Endothelial cell (in vitro differentiated cells): Measurements from ENCODE around the gene FBXL20. TPM values are rescaled to one million over a fixed set of nuclear protein-coding genes. Genes with fewer than 3 reads are reported as not detected.
"Not testable (repeated sequence)": the region's sequence is repeated elsewhere in the genome, so short reads cannot be mapped to it uniquely, and the experiment has no call there.

ENCODE experiments used
- DNase-seq: peaks from one replicate; pipeline ENCODE4 v3.0.0; 2021; ENCODE audit warnings: low spot score
- H3K27ac Mint-ChIP-seq: one replicate; pipeline ENCODE4 v1.8.0; 2021; ENCODE audit warnings: mixed read lengths, inconsistent platforms; ENCODE audit not compliant: unreplicated experiment
- H3K27me3 Mint-ChIP-seq: one replicate; pipeline ENCODE4 v1.8.0; 2021; ENCODE audit warnings: mild to moderate bottlenecking, moderate library complexity, mixed read lengths, inconsistent platforms; ENCODE audit not compliant: unreplicated experiment
- H3K36me3 Mint-ChIP-seq: one replicate; pipeline ENCODE4 v1.8.0; 2021; ENCODE audit warnings: mild to moderate bottlenecking, low read depth, mixed read lengths, inconsistent platforms; ENCODE audit not compliant: unreplicated experiment
- H3K4me1 Mint-ChIP-seq: one replicate; pipeline ENCODE4 v1.8.0; 2021; ENCODE audit warnings: mild to moderate bottlenecking, mixed read lengths, inconsistent platforms; ENCODE audit not compliant: unreplicated experiment
- H3K4me3 Mint-ChIP-seq: one replicate; pipeline ENCODE4 v1.8.0; 2021; ENCODE audit warnings: mild to moderate bottlenecking, mixed read lengths, inconsistent platforms; ENCODE audit not compliant: unreplicated experiment
- H3K9me3 Mint-ChIP-seq: one replicate; pipeline ENCODE4 v1.8.0; 2021; ENCODE audit warnings: mixed read lengths, inconsistent platforms; ENCODE audit not compliant: unreplicated experiment
- CTCF ChIP-seq: fragments of 200-600 bp; sonication (generic); IDR thresholded peaks from one replicate; pipeline ENCODE4 v1.5.0; 2021; ENCODE audit warnings: antibody characterized with exemption; ENCODE audit not compliant: unreplicated experiment
- total RNA-seq: library from RNA; stranded (reverse); fragmentation: NEBNext Ultra II Directional; extraction: Animal tissue kit (Norgen Biotek cat#: 25700); gene quantifications from one replicate; pipeline ENCODE4 v1.2.1, GENCODE V29; 2021; ENCODE audit not compliant: unreplicated experiment

The FBXL20 gene
- total RNA-seq, 1 donor from 2014 or later, result 26.6 TPM

DNA sequence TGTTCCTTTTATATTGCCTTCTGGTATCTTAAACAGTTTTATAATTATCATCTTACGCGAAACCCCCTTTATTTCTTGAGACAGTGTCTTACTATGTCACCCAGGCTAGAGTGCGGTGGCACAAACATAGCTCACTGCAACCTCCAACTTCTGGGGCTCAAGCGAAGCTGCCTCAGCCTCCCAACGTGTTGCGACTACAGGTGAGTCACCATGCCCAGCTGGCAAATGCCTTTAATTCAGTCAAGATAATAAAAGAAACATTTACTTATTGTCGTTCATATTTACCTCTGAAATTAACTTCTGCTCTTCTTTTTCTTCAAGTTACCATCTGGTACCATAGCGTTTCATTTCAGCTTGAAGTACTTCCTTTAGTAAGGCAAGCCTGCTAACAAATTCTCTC is 43.9 kb downstream of the FBXL20 start:
- no peak overlapping the region for H3K4me3 Mint-ChIP-seq
- no peaks in the 10 kb centered on the region for H3K36me3 Mint-ChIP-seq
- no peaks in the 10 kb centered on the region for H3K9me3 Mint-ChIP-seq
- no peaks in the 10 kb centered on the region for H3K27me3 Mint-ChIP-seq
- TF ChIP-seq CTCF, result no peak
- H3K27ac Mint-ChIP-seq, result no peak overlapping the region
- no peaks in the 10 kb centered on the region for H3K4me1 Mint-ChIP-seq
- no peak for DNase-seq

- no peak for TF ChIP-seq CTCF
- no peaks in the 10 kb centered on the region for H3K27me3 Mint-ChIP-seq
- no peaks in the 10 kb centered on the region for H3K36me3 Mint-ChIP-seq
- DNase-seq, result no peak
- H3K4me3 Mint-ChIP-seq, result no peak overlapping the region
- no peaks in the 10 kb centered on the region for H3K9me3 Mint-ChIP-seq
- H3K4me1 Mint-ChIP-seq, result peaks cover 8% of the 10 kb centered on the region
- no peak overlapping the region for H3K27ac Mint-ChIP-seq
These were observed 48.4 kb downstream of the FBXL20 start for GRCh38 chr17:39352986-39353385.

- no peaks in the 10 kb centered on the region for H3K36me3 Mint-ChIP-seq
- TF ChIP-seq CTCF, result no peak
- no peaks in the 10 kb centered on the region for H3K27me3 Mint-ChIP-seq
- H3K4me1 Mint-ChIP-seq, result peaks cover 8% of the 10 kb centered on the region
- no peak overlapping the region for H3K27ac Mint-ChIP-seq
- no peak overlapping the region for H3K4me3 Mint-ChIP-seq
- no peaks in the 10 kb centered on the region for H3K9me3 Mint-ChIP-seq
- no peak for DNase-seq
These were observed 48.9 kb downstream of the FBXL20 start for GRCh38 chr17:39352511-39352910.

DNA sequence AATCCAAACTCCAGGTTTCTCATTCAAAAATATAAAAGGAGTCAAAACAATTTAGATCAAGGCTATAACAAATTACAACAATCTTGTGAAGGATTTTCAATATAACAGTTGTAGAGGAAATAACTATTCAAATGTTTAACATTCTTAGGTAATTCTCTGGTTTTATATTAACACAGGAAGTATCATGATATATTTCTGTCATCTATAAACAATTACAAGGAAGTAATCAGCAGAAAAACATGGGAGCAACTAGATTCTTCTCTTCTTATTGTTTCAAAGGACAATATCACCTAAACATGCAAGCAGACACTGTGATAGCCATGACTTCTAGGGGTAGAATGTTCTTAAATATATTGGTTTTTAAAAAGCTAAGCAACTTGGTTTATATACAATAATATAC is 49.9 kb downstream of the FBXL20 start:
- DNase-seq, result no peak
- Mint-ChIP-seq H3K36me3 (no peaks in the 10 kb centered on the region), H3K4me1 (peaks cover 8% of the 10 kb centered on the region), H3K4me3 (no peak overlapping the region), H3K27ac (no peak overlapping the region), H3K9me3 (no peaks in the 10 kb centered on the region), H3K27me3 (no peaks in the 10 kb centered on the region)
- TF ChIP-seq CTCF, result no peak

GRCh38 chr17:39349246-39349645 is 52.2 kb downstream of the FBXL20 start:
- no peak overlapping the region for H3K4me3 Mint-ChIP-seq
- TF ChIP-seq CTCF, result no peak

GRCh38 chr17:39346863-39347262 is 54.6 kb downstream of the FBXL20 start:
- not testable (repeated sequence) for H3K4me1 Mint-ChIP-seq, H3K27ac Mint-ChIP-seq, H3K9me3 Mint-ChIP-seq, H3K27me3 Mint-ChIP-seq, DNase-seq, H3K4me3 Mint-ChIP-seq, H3K36me3 Mint-ChIP-seq

More at GRCh38 chr17:39349246-39349645, 52.2 kb downstream of the FBXL20 start:
- Mint-ChIP-seq H3K36me3 (peaks cover 4% of the 10 kb centered on the region), H3K9me3 (no peaks in the 10 kb centered on the region), H3K27ac (no peak overlapping the region), H3K4me1 (peaks cover 8% of the 10 kb centered on the region), H3K27me3 (no peaks in the 10 kb centered on the region)
- no peak for DNase-seq
